Spinal cord (tissue), 10 donors: ENCODE data around the gene NOL7. TPM values are rescaled to one million over a fixed set of nuclear protein-coding genes. Genes with fewer than 3 reads are reported as not detected.

Experiments
- DNase-seq, 6 donors: peaks; one replicate each; pipeline versions ENCODE4 v3.0.0 to v3.0.0-alpha.2; 2013 to 2015; ENCODE audit warnings: low spot score in 6 of 6, low read depth in 4 of 6
- H3K27ac ChIP-seq: one replicate; pipeline ENCODE4 v1.5.1; 2013; ENCODE audit warnings: low read depth, low read length, control low read depth
- H3K27me3 ChIP-seq: one replicate; pipeline ENCODE4 v1.6.1; 2013; ENCODE audit warnings: low read length; ENCODE audit not compliant: control insufficient read depth, insufficient read depth
- H3K36me3 ChIP-seq: one replicate; pipeline ENCODE4 v1.6.1; 2013; ENCODE audit warnings: low read length; ENCODE audit not compliant: control insufficient read depth, insufficient read depth
- H3K4me1 ChIP-seq: one replicate; pipeline ENCODE4 v1.6.1; 2013; ENCODE audit warnings: low read length; ENCODE audit not compliant: control insufficient read depth, insufficient read depth
- H3K4me3 ChIP-seq: one replicate; pipeline ENCODE4 v1.5.1; 2013; ENCODE audit warnings: low read depth, low read length, control low read depth
- H3K9me3 ChIP-seq: one replicate; pipeline ENCODE4 v1.6.1; 2013; ENCODE audit warnings: low read length; ENCODE audit not compliant: control insufficient read depth, insufficient read depth
- WGBS: methylation state at CpG from one replicate; pipeline ENCODE4 v1.1.5; 2013; ENCODE audit warnings: missing lambda C conversion rate; ENCODE audit not compliant: insufficient coverage; 5-methylcytosine and 5-hydroxymethylcytosine counted together
- polyA plus RNA-seq, 2 donors: library from polyadenylated mRNA; unstranded; fragments of 120-200 nt; gene quantifications; one replicate each; pipeline ENCODE4 v1.2.1, GENCODE V29; 2013; ENCODE audit not compliant: insufficient read length in 2 of 2
- total RNA-seq, 2 donors: library from RNA; depleted of rRNA in 1 of 2; stranded (reverse); fragments of 120-200 nt in 1 of 2; fragments of >200 nt in 1 of 2; gene quantifications; one replicate each; pipeline versions ENCODE4 v1.2.3 to v1.2.4, GENCODE V29; 2013 to 2014
- donor health status: healthy.

NOL7 gene
- total and polyA plus RNA-seq, 4 donors, result 52.4 to 92.6 (median 77.6) TPM

GRCh38 chr6:13660893-13661292 lies 45.8 kb downstream of the NOL7 start:
- Histone ChIP-seq H3K4me1 (no peaks in the 10 kb centered on the region), H3K36me3 (no peaks in the 10 kb centered on the region), H3K9me3 (no peaks in the 10 kb centered on the region), H3K27ac (no peak overlapping the region), H3K4me3 (no peak overlapping the region), H3K27me3 (no peaks in the 10 kb centered on the region)
- no CpG with 5 or more reads among the region's 1 CpG for WGBS
- DNase-seq, result no peak

- H3K27ac ChIP-seq, result no peak overlapping the region
- H3K36me3 ChIP-seq, result no peaks in the 10 kb centered on the region
- H3K27me3 ChIP-seq, result no peaks in the 10 kb centered on the region
- no peak for DNase-seq
- H3K4me1 ChIP-seq, result no peaks in the 10 kb centered on the region
- no peak overlapping the region for H3K4me3 ChIP-seq
- H3K9me3 ChIP-seq, result no peaks in the 10 kb centered on the region
- WGBS, result no CpG with 5 or more reads among the region's 2 CpGs
These were observed 46.5 kb downstream of the NOL7 start for GRCh38 chr6:13661647-13662046.

GRCh38 chr6:13662651-13663334 lies 47.7 kb downstream of the NOL7 start:
- H3K27ac ChIP-seq, result no peak overlapping the region
- WGBS, result no CpG with 5 or more reads among the region's 3 CpGs
- no peaks in the 10 kb centered on the region for H3K4me1 ChIP-seq

GRCh38 chr6:13663986-13664385 lies 48.9 kb downstream of the NOL7 start:
- Histone ChIP-seq H3K4me1 (no peaks in the 10 kb centered on the region), H3K27me3 (no peaks in the 10 kb centered on the region), H3K4me3 (no peak overlapping the region), H3K27ac (no peak overlapping the region), H3K36me3 (no peaks in the 10 kb centered on the region), H3K9me3 (no peaks in the 10 kb centered on the region)
- 100% methylated on average over 2 of the region's 4 CpGs for WGBS
- no peak for DNase-seq

More at GRCh38 chr6:13662651-13663334, 47.7 kb downstream of the NOL7 start:
- no peaks in the 10 kb centered on the region for H3K9me3 ChIP-seq
- H3K27me3 ChIP-seq, result no peaks in the 10 kb centered on the region
- no peak for DNase-seq
- no peaks in the 10 kb centered on the region for H3K36me3 ChIP-seq
- no peak overlapping the region for H3K4me3 ChIP-seq

- no peak for DNase-seq
- no peak overlapping the region for H3K27ac ChIP-seq
- H3K4me3 ChIP-seq, result no peak overlapping the region
- no peaks in the 10 kb centered on the region for H3K9me3 ChIP-seq
- no peaks in the 10 kb centered on the region for H3K4me1 ChIP-seq
- no peaks in the 10 kb centered on the region for H3K27me3 ChIP-seq
- no peaks in the 10 kb centered on the region for H3K36me3 ChIP-seq
These were observed 49.7 kb downstream of the NOL7 start for GRCh38 chr6:13664703-13665352.

- 100% methylated on average over 1 of the region's 8 CpGs for WGBS
- Histone ChIP-seq H3K27me3 (no peaks in the 10 kb centered on the region), H3K36me3 (no peaks in the 10 kb centered on the region), H3K27ac (no peak overlapping the region), H3K4me3 (no peak overlapping the region), H3K4me1 (no peaks in the 10 kb centered on the region), H3K9me3 (no peaks in the 10 kb centered on the region)
- DNase-seq, result no peak
These were observed 51.3 kb downstream of the NOL7 start for GRCh38 chr6:13666194-13667105.

- H3K4me1 ChIP-seq, result no peaks in the 10 kb centered on the region
- DNase-seq, result no peak
- no peak overlapping the region for H3K4me3 ChIP-seq
- H3K9me3 ChIP-seq, result no peaks in the 10 kb centered on the region
- no peaks in the 10 kb centered on the region for H3K27me3 ChIP-seq
- no peaks in the 10 kb centered on the region for H3K36me3 ChIP-seq
- WGBS, result no CpG with 5 or more reads among the region's 2 CpGs
- H3K27ac ChIP-seq, result no peak overlapping the region
These were observed 52.5 kb downstream of the NOL7 start for GRCh38 chr6:13667655-13668054.

- H3K27ac ChIP-seq, result no peak overlapping the region
- no peak overlapping the region for H3K4me3 ChIP-seq
- no peak for DNase-seq
- no peaks in the 10 kb centered on the region for H3K9me3 ChIP-seq
- H3K27me3 ChIP-seq, result no peaks in the 10 kb centered on the region
- WGBS, result no CpG with 5 or more reads among the region's 2 CpGs
- no peaks in the 10 kb centered on the region for H3K36me3 ChIP-seq
- H3K4me1 ChIP-seq, result no peaks in the 10 kb centered on the region
These were observed 53.3 kb downstream of the NOL7 start for GRCh38 chr6:13668291-13668928.

GRCh38 chr6:13669476-13669875 lies 54.3 kb downstream of the NOL7 start:
- DNase-seq, result no peak
- 98% methylated on average over 5 of the region's 5 CpGs for WGBS
- Histone ChIP-seq H3K27me3 (no peaks in the 10 kb centered on the region), H3K36me3 (no peaks in the 10 kb centered on the region), H3K4me3 (no peak overlapping the region), H3K27ac (no peak overlapping the region), H3K9me3 (no peaks in the 10 kb centered on the region), H3K4me1 (no peaks in the 10 kb centered on the region)
